ENCODE results near the gene GEMIN7.
"Not testable (repeated sequence)": the region's sequence is repeated elsewhere in the genome, so short reads cannot be mapped to it uniquely, and the experiment has no call there.

The GEMIN7 gene

GRCh38 chr19:45107621-45108150 is 28.6 kb downstream of the GEMIN7 start:
- no peak for DNase-seq

GRCh38 chr19:45110851-45111266 is 31.8 kb downstream of the GEMIN7 start:
- no peak for DNase-seq

DNA sequence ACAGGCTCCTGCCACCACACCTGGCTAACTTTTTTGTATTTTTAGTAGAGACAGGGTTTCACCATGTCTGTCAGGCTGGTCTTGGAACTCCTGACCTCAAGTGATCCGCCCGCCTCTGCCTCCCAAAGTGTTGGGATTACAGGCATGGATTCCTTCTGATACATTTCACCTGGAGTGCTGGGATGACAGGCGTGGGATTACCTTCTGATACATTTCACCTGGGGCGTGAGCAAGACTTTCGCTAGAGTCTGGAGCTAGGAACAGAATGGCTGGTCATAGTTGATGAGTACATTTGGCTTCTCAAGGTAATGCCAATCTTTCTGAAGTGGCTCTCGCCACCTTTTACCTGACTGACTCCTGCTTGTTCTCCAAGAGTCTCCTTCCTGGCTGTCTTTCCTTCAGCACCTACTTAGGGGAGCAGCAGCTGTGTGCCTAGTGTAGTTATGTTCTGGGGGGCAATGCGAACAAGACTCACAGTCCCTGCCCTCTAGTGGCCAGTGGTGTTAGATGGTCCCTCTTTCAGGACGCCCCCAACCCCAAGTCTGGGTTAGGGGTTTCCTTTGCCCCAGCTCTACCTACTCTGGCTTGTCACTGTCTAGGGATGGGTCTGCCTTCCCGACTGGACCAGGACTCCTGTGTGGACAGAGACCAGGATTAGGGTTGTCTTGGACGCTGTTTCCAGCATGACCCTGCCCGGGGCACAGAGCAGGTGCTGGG is 33.2 kb downstream of the GEMIN7 start:
- no peak for DNase-seq

DNA sequence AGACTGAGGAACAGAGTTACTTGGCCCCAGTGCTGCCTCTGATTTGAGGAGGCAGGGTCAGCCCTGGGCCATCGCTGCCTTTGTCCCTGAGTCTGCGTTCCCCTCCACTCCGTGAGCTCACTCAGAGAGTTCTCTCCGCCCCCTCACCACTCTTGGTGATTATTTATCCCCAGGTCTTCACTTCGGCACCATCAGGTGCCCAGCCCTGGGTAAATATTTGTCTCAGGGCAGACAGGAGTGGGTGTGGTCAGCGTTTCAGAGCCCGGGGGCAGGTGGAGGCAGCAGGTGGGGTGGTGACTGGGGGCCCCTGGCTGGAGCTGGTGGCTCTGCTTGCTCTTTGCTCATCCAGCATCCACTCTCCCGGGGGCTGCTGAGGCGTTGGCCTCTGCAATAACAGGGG is 34.6 kb downstream of the GEMIN7 start:
- DNase-seq: no peak

- DNase-seq: no peak
Observed at GRCh38 chr19:45114116-45114515, 35.1 kb downstream of the GEMIN7 start.

- DNase-seq: no peak
Observed at GRCh38 chr19:45115809-45116615, 37.0 kb downstream of the GEMIN7 start.

DNA sequence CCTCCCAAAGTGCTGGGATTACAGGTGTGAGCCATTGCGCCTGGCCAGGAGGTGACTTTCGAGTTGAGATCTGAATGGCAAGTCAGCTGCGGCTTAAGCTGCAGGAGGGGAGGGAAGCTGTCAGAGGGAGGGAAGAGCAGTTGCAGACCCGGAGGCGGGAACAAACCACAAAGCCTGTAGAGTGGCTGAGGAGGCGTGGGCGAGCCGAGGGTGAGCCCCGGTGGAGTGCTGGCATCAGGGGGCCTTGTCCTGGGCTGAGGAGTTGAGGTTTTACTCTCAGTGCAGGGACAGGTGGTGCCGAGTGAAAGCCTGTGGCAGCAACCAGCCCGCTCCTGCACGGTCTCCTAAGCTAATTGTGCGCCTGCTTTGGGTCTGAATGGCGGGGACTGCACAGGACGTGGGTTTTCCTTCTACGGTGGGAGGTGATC is 38.1 kb downstream of the GEMIN7 start:
- DNase-seq: no peak

DNA sequence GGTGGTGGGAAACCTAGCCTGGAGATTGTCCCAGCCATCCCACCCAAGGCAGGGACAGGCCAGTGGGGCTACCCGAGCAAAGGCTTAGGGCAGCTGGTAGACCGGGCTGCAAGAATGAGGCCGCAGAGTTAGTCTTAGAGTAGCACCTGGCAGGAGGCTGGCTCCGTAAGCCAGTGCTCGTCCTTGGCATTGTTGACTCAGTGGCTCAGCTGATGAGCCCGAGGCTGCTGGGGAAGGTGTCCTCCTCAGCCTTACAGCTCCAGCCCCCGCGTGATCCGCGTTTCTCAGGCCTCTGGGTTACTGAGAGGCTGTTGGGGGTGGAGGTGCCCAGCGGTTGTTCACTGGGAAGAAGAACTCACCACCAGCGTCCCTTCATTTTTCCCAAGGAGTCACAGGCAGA is 38.6 kb downstream of the GEMIN7 start:
- DNase-seq: no peak

- no peak for DNase-seq
Observed at GRCh38 chr19:45118106-45118505, 39.0 kb downstream of the GEMIN7 start.

DNA sequence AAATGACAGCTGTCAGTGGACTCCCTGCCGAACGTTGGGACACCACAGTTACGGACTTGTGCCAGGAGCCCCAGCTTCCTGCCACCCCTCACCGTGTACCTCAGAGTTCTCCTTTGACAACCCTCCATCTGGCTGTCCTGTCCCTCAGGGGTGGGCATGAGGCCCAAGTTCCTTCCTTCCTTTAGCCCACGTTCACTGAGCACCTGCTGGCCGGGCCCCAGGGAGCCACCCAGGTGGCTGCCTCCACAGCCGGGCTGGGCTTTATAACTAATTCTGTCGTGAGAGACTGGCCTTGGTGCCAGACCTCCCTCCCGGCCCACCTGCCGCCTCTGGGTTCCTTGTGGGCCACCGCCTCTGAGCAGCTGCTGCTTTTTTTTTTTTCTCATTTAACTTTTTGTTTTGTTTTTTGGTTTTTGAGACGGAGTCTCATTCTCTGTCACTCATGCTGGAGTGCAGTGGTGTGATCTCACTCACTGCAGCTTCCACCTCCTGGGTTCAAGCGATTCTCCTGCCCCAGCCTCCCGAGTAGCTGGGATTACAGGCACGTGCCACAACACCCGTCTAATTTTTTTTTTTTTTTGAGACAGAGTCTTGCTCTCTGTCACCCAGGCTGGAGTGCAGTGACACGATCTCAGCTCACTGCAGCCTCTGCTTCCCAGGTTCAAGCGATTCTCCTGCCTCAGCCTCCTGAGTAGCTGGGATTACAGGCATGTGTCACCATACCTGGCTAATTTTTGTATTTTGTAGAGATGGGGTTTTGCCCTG is 39.7 kb downstream of the GEMIN7 start:
- not testable (repeated sequence) for DNase-seq

DNA sequence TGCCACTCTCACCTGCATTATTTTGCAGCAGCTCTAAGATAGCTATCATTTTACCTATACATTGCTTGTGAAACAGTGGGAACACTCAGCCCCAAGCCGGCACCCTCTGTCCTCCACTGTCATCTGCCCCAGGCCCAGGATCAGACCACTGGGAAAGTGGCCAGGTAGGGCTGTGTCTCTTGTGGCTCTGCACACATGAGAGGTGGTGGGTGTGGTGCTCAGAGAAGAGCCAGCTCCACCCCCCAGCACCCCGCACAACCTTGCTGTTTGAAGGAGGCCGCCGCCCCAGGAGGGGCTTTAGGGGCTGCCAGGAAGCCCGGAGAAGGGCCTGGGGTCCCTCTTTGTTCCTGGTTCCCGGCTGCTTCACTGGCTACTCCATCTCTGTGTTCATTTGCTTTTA is 40.5 kb downstream of the GEMIN7 start:
- DNase-seq: no peak

GRCh38 chr19:45121827-45122345 is 42.8 kb downstream of the GEMIN7 start:
- no peak for DNase-seq

DNA sequence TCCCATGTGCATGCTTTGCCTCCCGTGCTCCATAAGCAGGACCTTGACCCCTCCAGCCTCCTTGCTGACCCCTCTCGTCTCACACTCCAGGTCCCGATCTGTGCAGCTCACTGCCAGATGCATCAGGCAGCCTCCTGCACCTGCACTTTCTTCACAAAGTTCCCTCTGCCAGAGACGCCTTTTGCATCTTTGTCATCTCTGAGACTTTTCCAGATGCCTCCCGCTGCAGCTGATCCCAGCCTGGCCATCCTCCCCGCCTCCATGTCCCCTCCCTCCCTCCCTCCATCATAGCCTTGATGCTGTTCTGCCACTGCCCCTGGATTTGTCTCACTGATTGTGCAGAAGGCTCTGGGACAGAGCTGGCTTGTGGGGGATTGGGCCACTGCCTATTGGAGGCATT is 43.8 kb downstream of the GEMIN7 start:
- no peak for DNase-seq

DNA sequence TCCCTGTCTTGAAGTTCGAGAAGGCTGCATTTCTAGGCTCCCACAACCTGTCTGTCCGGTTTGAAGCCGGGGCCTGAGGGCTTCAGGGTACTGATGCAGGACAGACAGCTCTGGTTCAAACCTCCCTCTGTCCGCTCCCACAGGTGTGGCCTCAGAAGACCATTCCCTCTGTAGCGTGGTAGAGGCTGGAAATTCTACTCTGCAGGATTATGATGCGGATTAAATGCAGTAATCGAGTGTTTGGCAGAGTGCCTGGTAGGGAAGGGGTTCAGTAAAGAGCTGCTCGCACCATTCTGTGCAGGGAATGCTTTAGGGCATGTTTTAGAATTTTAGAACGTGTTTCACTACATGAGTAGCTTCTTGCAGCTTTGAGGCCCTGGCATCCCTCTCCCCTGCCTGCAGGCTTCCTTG is 44.4 kb downstream of the GEMIN7 start:
- no peak for DNase-seq

DNA sequence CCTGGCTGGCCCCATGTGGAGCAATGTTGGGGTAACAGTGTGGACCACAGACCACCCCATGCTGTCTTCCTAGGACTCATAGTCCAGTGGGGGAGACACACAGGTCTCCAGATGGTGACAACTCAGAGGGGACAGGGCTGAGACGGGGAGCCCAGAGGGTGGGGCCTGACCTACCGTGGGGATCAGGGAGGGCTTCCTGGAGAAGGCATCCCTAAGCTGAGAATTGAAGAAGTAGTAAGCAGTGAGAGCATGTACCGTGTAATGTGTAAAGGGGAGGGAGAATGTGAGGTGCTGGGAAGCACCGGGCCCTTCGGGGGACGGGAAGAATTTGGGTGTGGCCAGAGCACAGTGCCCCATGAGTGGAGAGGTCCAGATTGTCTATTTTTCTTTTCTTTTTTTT is 45.0 kb downstream of the GEMIN7 start:
- DNase-seq: no peak

- DNase-seq: no peak
Observed at GRCh38 chr19:45125360-45125759, 46.3 kb downstream of the GEMIN7 start.

GRCh38 chr19:45125975-45126493 is 47.0 kb downstream of the GEMIN7 start:
- no peak for DNase-seq

GRCh38 chr19:45126654-45127053 is 47.6 kb downstream of the GEMIN7 start:
- no peak for DNase-seq

GRCh38 chr19:45128146-45128545 is 49.1 kb downstream of the GEMIN7 start:
- no peak for DNase-seq

DNA sequence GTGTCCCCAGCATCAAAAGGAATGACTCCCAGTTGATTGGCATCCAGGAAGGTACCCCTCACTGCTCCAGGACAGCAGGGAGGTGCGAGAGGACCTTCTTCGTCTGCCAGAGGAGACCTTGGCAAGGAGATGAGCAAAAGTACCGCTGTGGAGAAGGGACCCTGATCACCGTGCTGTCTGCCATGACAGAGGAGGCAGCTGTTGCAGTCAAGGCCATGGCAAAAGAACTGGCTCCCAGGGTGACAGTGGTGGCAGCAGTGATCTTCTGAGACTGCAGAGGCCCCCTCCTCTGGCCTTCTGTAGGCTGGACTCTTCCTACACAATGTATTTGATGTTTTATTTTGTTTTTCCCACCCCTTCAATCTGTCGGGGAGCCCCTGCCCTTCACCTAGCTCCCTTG is 49.7 kb downstream of the GEMIN7 start:
- no peak for DNase-seq

DNA sequence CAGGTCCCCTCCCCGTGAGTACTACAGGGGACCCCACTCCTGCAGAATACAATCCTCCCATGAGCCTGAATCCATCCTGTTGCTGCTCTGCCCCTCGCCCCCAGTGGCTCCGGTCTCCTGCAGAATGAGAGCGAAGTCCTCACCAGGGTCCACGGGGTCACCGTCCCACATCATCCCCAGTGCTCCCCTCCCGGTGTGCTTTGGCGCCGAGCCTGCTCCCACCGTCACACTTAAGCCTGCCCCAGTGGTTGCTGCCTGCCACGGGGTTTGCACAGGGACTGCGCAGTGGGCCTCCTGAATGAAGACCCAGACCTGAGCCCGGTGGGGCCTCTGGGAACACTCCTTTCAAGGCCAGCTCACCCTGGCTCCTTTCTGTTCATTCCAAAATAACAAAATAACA is 51.2 kb downstream of the GEMIN7 start:
- DNase-seq: no peak

DNA sequence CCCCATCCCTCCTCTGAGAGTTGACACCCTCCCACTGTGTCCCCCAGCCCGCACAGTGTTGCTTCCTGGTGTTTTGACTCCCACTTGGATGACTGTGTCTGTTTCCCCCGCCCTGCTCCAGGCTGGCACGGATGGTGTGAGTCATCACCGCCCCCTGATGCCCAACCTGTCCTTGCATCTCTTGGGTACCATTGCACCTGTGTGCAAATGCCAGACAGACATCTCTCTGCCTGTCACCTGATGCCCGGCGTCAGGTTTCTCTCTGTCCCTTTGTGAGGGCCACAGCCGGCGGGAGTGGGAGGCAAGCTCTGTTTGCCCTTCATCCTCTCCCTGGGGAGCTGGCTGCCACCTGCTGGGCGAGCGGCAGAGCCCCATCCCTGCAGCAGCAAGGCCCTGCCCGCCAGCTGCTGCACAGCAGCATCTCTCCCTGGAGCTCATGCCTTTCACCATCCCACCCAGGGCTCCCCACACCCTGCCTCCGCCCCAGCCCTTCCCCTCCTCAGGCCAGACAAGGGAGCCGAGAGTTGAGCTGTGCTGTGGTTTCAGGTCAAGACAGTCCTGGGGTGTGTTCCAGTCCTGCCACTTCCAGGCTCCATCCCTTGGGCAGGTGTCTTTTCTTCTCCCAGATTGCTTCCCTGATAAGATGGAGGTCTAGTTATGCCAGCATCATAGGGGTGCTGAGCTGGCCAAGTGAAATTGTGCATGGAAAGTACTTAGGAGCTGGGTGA is 52.0 kb downstream of the GEMIN7 start:
- no peak for DNase-seq
